Inferior parietal cortex (tissue), 1 donor: ENCODE measurements around the gene UACA.
A peak's percentile ranks its signal among the peaks of the same experiment; 100 is the strongest.
"Not testable (repeated sequence)": the region's sequence is repeated elsewhere in the genome, so short reads cannot be mapped to it uniquely, and the experiment has no call there.

ENCODE experiments used
- DNase-seq: peaks from one replicate; pipeline ENCODE4 v3.0.0-alpha.2; 2016; ENCODE audit errors: extremely low spot score

The UACA gene

DNA sequence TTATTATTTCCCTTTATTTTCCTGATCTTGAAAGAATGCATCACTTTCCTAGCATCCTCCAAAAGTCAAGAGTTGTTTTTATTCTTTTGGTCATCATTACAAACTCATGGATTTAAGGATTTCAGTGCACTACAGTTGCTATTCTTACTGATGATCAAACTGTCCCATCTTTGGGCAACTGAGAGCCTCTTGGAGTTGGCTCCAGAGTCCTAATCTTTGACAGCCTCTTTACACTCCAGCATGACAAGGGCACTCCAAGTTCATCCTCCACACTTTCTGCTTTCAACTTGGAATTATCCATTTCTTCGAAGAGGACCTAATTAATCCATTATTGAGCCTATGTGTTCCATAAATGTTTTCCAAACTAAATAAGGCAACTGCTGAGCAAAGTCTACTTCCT lies 5.7 kb downstream of the UACA start:
- DNase-seq: no peak

DNA sequence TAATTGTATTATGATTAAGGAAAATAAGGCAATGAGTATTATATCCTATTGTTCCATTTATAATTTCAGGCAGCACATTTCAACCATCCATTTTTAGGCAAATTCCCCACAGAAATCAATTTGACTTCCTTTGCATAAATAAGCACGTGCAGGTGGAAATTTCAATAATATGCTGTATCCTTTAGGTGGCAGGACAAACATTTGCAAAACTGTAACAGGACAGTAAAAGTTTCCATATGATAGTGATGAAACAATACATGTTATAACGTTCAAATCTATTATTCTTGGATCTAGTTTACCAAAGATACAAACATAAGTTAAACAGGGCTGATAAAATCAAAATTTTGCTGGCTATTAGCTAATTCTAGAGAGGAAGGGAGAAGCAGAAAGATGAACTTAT lies 8.5 kb downstream of the UACA start:
- no peak for DNase-seq

DNA sequence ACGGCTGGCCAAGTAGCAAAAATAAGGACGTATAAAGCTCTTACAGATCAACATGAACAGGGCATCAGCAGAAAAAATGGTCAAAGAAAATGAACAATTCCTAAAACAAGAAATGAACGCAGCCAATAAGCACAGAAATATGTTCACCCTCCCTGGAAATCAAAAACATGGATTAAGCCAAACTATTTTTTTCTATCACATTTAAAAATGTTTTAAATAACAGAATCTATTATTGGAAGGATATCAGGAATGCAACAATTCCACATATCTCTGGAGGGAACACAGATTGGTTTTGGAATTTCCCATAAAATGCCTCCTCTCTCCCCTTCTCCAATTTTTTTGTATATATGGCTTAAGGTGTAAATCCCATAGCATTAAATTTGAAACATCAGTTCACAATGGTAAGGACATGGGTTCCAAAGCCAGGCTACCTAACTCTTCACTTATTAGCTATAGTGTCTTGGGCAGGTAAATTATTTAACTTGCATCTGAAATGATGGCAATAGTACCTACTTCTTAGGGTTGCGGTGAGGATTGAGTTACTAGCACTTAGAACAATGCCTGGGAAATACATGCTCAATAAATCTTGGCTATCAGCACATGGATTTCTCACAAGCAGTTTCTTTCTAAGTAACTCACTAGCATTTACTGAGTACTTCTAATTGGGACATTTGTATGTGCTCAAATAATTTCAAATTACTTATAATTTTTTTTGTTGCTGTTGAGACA lies 10.1 kb downstream of the UACA start:
- DNase-seq: no peak

DNA sequence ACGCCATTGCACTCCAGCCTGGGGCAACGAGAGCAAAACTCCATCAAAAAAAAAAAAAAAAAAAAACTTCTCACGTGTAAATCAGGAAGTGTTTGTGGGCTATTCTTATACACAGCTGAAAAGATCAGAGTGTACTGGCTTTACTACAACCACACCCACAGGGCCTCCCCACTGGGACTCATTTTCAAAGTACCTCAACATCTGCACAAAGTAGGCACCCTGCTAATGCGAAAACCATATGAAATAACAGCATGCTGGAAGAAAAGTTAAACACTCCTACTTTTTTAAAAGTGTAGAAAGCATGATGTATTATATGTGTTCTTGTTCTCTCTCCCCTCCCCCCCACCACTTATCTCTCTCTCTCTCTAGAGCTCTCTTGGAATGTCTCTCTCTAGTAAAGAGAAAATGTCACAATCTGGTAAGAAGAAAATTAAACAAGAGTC lies 11.1 kb downstream of the UACA start:
- DNase-seq: no peak

DNA sequence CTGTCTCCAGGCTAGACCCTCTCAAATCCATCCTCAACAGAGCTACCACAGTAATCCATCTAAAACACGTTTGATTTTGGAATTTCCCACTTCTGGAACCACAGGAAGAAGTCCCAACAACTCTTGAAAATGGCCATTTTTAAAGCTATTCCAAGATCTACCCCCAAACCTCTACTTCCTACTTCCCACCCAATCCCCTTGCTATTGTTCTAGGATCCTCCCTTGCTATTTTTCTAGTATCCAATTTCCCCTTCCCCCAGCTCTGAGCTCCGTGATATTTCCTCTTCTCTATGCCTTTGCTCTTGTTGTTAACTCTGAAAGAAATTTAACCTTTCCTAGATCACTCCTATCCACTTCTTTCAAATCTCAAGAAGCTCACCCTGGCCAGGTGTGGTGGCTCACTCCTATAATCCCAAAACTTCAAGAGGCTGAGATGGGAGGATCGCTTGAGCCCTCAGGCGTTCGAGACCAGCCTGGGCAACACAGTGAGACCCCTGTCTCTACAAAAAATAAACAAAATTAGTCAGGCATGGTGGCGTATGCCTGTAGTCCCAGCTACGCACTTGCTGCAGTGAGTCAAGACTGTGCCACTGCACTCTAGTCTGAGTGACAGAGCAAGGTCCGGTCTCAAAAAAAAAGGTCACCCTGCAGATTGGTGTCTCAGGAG lies 13.0 kb downstream of the UACA start:
- DNase-seq: no peak

DNA sequence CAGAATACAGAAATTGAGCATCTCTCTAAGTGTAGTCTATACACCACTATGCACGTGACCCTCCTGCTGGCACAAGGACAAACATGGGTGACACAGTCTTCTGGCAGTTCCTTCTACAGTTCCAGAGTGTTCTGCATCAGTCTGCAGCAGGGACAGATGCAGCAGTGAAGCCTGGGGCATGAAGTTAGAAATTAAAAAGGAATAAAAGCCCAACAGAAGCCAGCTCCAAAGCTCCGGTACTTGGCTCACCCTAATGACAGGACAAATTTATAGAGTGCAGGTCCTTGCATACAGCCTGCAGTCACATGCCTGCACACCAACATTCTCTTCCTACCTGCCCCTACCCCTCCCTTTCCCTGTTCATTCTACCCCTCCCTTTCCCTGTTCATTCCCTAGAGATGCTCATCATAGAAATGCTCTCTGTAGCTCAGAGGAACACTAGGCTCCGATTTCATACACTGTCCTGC lies 15.0 kb downstream of the UACA start:
- peak; percentile 32 for DNase-seq

DNA sequence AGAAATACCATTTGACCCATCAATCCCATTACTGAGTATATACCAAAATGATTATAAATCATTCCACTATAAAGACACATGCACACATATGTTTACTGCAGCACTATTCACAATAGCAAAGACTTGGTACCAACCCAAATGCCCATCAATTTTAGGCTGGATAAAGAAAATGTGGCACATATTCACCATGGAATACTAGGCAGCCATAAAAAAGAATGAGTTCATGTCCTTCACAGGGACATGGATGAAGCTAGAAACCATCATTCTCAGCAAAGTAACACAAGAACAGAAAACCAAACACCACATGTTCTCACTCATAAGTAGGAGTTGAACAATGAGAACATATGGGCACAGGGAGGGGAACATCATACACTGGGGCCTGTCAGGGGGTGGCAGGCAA lies 16.8 kb downstream of the UACA start:
- DNase-seq: not testable (repeated sequence)

DNA sequence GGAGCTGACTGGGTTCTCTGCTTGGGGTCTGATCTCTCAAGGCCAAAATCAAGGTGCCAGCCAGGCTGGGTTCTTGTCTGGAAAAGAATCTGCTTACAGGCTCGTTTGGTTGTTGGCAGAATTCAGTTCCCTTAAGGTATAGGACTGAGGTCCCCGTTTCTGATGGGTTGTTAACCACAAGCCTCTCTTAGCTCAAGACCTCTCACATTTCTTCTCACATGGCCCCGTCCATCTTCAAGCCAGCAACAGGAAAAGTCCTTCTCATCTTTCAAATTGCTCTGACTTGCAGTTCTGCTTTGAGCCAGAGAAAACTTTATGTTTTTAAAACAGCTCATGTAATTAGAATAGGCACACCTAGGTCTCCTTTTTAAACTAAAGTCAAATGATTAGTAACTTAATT lies 20.4 kb downstream of the UACA start:
- no peak for DNase-seq

DNA sequence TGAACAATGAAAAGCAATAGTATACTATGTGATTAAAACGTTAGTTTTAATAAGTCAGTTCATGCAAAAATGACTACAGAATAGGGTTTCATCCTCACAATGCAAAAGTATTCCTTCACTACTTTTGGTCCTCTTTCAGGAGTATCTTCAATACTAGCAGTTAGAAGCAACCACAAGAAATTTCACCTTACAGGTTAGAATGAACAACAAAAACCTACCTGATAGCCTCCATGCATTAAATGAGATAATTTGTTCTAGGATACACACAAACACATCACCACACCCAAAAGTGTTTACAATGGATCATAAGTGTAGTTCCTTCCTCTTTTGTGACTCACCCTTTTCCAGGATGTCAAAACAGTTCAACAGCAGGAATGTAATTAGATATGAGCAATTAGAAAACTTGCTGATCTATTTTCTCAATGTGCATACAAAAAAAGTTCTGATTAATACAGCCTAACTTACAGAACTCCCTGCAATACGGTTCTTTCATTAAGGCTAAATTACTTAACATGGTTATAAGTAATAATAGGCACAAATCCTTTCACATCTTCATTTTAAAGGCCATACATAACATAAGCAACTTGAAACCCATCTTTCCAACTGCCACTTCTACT lies 21.6 kb downstream of the UACA start:
- no peak for DNase-seq

DNA sequence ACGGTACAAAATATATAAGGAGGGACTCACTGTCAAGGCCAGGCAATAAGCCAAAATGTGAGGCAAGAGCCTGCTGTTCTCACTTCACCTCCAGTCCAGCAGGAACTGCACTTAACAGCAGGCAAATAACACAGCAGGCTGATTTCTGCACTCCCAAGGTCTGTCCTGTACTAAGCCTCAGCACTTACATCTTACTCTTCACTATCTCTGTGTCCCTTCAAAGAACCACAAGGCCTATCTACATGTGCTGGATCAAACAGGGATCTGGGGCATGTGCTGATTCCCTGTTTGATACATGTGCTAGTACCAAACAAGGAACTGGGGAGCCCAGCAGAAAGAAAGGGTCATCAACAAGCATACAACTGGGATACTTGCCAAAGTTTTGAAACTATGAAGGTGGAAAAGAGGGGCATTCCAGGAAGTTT lies 22.2 kb downstream of the UACA start:
- no peak for DNase-seq

DNA sequence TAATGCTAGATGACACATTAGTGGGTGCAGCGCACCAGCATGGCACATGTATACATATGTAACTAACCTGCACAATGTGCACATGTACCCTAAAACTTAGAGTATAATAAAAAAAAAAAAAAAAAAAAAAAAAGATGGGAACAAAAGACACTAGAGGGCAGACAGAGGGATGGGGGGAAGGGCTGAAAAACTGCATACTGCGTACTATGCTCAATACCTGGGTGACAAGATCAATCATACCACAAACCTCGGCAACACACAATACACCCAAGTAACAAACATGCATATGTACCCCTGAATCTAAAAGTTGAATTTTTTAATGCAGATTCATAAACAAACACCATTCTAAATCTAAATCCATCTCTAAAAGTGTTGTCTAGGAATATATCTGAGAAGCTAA lies 28.3 kb downstream of the UACA start:
- DNase-seq: not testable (repeated sequence)

DNA sequence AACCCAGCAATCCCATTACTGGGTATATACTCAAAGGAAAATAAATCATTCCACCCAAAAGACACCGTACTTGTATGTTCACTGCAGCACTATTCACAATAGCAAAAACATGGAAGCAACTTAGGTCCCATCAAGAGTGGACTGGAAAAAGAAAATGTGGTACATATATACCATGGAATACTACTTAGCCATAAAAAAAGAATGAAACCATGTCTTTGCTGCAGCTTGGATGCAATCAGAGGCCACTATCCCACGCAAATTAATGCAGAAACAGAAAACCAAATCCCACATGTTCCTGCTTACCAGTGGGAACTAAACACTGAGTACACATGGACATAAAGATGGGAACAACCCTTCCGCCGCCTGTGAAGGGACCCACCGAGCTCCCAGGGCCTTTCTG lies 34.2 kb downstream of the UACA start:
- no peak for DNase-seq

DNA sequence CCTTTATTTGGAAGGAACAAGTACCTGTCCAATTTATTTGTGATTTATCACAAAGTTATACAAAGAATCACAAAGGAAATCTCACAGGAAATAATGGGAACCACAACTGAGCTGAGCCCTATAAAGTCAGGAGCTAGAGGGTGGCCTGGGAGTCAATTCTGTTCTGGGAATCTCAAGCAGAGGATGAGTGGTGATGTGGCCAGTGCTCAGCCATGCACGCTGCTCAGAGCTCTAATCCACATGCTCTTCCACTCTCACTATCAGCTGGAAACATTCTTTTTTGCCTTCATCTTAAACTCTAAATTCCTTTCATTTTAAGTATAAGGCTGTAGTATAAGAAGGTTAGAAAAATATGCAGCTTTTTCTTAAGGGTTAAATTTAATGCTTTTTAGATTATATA lies 36.6 kb downstream of the UACA start:
- DNase-seq: no peak

DNA sequence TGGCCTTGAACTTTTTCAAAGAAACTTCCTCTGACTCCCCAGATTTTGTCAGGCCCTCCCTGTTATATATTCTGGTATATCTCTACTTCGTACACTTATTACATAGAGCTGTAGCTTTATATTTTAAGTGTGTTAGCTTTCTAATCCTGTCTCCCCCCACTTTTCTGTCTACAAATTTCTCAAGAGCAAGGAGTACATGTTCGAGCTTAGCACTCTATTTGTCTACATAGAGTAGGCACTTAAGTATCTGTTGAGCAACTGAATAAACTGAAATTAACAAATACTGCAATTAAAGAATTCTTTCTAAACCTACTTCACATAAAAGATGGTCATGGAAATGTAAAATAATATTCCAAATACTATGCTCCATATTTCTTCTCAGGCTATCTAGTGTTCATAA lies 39.4 kb downstream of the UACA start:
- DNase-seq: no peak

DNA sequence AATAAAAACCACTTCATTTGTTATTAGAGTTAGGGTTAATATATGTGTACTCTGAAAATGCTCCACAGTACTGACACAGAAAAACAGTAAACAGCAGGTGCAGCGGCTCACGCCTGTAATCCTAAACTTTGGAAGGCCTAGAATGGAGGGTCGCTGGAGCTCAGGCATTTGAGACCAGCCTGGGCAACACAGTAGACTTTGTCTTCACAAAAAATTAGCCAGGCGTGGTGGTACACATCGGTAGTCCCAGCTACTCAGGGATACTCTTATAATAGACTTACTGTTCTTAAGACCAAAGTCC lies 40.3 kb downstream of the UACA start:
- no peak for DNase-seq

DNA sequence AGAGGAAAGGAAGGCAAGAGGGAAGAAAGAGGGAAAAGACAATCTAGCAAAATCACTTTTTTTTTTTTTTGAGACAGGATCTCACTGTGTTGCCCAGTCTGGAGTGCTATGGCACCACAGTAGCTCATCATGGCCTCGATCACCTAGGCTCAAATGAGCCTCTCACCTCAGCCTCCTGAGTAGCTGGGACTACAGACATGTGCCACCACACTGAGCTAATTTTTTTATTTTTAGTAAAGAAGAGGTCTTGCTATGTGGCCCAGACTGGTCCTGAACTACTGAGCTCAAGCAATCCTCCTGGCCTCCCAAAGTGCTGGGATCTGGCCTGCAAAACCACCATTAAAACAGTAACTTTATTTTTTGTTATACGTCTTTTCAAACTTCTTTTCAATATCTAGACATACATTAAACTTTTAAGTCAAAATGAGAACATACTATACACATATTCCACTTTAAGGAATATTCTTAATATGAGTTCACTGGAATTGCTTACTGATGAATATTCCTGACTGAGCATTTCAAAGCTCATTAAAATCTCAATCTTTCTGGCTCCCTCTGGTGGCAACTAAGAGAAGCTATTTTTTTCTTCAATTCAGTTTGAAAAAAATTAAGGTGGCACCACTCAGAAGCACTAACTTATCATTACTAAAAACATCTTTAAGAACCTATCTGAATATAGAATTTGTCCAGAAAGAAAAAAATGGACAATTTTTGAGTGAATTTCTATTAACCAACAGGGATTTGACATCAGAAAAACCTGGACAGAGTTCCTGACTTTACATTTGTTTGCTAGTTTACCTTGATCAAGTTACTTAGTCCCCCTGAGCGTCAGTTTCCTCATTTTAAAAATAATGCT lies 40.9 kb downstream of the UACA start:
- peak; percentile 65 for DNase-seq

DNA sequence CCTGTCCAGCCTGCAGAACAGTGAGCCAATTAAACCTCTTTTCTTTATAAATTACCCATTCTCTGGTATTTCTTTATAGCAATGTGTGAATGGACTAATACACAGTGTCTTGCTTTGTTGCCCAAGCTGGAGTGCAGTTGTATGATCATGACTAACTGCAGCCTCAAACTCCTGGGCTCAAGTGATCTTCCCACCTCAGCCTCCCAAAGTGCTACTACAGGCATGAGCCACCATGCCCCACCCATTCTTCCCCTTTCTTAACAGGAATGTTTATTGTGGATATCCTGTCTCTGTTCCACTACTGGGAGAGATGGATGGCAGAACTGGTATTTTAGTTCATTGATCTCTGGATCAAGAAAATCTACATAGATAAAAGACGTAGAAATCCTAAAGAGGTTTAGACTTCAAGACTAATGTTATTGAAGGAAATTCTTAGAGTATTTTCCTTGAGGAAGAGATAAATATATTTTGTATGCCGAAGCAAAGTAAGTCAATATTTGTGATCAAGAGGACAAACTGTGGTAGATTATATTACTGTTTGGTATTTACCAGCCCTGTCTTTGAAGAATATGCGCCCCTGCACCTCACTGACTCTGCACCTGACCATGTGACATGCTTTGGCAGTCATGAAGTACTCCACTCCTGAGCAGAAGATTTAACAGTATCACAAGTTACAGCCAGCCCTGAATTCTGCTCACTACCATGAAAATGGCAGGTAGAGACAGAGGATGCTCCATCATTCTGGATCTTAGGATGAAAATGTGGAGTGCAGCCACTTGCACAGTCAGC lies 42.9 kb downstream of the UACA start:
- DNase-seq: no peak

DNA sequence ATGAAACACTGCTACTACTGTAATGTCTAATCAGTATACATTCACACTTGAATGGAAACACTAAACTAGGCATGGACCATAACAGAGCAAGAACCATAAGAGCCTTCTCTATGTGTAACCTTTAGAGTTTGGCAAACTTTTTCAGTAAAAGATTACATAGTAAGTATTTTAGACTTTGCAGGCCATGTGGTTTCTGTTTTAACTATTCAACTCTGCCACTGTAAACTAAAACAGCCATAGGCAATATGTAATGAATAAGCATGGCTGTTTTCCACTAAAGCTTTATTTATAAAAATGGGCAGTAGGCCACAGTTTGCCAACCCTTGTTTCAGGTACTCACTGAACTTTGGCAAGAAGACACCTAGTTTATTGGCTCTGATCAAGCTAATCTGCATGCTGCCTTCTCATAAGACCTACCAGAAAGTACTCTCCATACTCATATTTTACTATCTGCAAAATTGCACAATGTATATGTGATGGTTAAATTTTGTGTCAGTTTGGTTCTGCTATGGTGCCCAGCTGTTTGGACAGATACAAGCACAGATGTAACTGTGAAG lies 46.0 kb downstream of the UACA start:
- no peak for DNase-seq

DNA sequence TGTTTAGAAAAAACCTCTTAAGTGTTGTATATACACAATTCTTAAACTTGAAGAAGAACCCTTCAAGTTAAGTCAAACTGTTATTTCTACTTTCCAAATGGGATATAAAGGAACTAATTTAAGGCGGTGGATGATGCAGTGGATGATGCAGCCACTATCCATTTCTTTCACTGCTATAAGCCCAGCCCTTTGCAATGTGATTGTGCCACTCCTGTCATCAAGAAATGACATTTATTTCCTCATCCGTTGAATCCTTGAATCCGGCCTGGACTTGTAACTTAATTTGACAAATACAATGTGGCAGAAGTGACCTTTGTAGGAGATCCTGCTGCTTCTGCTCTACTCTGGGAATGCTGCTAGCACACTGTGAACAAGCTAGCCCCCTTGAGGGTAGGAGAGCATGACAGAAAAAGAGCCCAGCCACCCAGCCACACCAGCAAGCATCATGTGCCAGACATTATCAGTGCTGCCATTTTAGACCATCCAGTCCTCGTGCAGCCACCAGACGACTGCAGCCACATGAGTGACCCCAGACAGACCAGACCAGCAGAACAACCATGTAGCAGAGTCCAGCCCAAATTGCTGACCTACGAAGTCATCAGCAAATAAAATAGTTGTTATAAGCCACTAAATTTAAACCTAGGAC lies 47.4 kb downstream of the UACA start:
- no peak for DNase-seq

DNA sequence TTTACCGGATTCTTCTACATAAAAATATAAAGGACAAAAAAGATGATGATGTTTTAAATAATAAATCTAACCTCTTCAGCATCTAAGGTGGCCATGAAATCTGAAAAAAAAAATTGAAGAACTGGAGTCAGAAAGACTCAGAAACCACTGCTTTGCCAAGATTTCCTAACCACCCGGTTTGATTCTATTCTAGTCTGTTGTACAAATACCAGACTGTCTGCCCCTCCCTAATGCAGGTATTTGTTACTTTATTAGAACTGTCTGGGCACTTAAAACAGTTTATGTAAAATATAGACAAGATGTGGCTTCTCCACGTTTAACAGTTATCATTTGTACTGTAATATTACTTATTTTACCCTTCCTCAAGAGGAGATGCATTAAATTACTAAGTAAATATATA lies 48.8 kb downstream of the UACA start:
- no peak for DNase-seq

DNA sequence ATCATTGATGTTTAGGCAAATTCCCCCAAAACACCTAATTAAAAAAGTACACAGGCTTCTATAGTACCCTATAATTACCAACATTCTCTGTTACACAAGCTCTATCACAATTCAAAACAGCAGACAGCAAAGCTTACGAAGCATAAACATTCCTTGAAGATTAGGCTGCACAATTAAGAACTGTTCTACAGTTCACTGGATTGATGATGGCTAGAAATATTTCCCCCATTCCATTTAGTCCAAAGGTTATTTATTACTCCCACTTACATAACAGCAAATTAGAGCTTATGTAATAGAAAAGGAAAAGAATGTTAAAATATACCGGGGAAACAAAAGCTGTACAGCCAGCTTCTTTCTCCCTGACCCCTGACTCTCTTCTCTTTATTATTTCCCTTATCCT lies 49.3 kb downstream of the UACA start:
- DNase-seq: no peak
